LNCaP clone FGC (cell line): Measurements from ENCODE around the gene LIMCH1.

Source experiments
- DNase-seq: peaks from one replicate; pipeline ENCODE4 v3.0.0-alpha.2; 2011; ENCODE audit warnings: low read depth
- H3K4me3 ChIP-seq: 2 replicates; pipeline ENCODE4 v1.5.1; 2011; ENCODE audit warnings: mild to moderate bottlenecking, low read depth, low read length, control low read depth
- TF ChIP-seq, protein P1 (sequence below): IDR thresholded peaks from 2 replicates; pipeline ENCODE4 v1.5.1; 2012; ENCODE audit warnings: mild to moderate bottlenecking; ENCODE audit not compliant: control insufficient read depth, insufficient read depth; ENCODE audit errors: extremely low read depth

LIMCH1 gene

DNA sequence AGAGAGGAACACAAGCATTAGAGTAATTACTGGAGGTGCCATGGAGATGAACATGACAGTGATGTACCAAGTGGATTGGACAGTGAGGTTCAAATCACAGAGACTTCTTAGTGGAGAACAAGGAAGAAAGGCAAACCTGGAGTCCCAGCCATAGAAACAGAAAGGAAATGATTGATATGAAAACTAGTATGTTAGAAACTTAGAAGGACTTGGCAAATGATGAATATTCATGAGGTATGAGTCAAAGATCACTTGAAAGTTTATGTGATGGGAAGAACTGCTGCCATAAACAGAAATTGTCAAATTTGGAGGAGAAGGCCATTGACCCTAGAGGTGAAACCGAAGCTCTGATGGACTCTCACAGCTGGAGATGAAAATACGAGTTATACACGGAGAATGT, 122.4 kb downstream of the LIMCH1 start:
- no peak for DNase-seq
- no peak overlapping the region for H3K4me3 ChIP-seq
- TF ChIP-seq, protein P1, sequence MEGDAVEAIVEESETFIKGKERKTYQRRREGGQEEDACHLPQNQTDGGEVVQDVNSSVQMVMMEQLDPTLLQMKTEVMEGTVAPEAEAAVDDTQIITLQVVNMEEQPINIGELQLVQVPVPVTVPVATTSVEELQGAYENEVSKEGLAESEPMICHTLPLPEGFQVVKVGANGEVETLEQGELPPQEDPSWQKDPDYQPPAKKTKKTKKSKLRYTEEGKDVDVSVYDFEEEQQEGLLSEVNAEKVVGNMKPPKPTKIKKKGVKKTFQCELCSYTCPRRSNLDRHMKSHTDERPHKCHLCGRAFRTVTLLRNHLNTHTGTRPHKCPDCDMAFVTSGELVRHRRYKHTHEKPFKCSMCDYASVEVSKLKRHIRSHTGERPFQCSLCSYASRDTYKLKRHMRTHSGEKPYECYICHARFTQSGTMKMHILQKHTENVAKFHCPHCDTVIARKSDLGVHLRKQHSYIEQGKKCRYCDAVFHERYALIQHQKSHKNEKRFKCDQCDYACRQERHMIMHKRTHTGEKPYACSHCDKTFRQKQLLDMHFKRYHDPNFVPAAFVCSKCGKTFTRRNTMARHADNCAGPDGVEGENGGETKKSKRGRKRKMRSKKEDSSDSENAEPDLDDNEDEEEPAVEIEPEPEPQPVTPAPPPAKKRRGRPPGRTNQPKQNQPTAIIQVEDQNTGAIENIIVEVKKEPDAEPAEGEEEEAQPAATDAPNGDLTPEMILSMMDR: no peak

DNA sequence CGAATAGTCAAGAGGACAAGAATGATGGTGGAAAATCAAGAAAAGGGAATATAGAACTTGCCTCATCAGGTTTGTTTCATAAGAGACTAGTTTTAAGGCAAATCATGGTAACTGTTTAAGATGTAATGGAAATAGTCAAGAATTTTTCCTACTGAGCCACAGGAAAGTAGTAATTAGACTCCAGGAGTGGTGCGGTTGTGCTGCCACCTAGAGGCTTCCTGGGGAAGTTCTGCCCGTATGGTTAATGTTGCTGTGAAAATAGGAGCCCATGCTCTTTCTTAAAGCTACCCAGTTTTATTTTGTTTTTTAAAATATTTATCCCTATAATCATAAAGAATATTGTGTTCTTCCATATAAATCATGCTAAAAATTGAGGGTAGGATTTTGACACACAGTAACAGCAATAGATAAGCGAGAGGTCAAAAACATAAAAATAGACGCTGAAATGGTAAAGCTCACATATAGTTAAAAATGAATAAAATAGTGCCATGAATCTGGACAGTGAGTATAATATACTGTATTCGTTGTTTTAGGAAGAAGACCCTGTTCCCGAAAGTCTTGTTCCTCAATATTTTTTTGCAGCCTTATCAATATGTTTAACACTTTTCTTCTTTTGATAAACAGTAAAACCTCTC, 123.6 kb downstream of the LIMCH1 start:
- no peak overlapping the region for H3K4me3 ChIP-seq
- TF ChIP-seq, protein P1: peak; percentile 83
- peak; percentile 26 for DNase-seq

DNA sequence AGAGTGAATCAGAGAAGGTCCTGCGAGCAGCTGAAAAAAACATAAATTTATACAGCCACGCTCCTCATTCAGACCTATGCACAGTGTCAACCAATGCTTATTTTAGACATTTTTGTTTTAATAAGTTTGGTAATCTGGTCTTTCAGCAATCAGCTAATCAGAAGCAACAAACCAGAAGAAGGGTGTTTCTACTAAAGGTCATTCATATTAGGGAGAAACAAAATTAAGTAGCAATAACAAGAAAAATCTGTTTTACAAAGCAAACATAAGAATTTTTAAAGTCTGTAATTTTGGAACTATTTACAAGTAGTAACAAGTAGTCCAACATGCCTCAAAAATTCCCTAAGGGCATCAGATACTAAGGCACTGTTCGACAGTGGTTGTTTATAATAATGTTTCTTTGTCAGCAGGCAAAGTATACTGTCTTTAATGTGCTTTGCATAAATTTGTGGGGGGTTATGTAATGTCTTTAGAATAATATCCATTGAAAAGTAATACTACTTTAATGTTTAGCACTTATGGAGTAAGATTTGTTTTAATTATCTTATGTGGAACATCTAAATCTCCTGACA, 127.8 kb downstream of the LIMCH1 start:
- H3K4me3 ChIP-seq: no peak overlapping the region
- DNase-seq: no peak
- TF ChIP-seq, protein P1: no peak

DNA sequence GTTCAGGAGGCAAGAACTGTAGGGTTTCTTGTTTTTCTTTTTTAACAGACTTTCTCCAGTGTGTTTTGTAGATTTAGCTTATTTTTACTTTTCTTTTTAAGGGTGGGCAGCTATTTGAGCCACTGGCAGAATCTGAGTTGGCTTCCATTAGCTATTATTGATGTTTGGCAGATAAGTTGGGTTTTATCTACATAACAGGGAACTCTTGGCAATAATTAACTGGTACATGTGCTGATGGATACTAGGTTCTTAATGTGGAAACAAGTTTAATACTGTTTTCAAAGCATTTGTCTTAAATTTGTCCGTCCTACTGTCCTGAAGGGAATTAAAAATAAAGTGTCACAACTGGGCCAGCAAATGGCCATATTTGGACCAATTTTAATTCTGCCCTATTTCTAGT, 130.1 kb downstream of the LIMCH1 start:
- DNase-seq: no peak
- no peak overlapping the region for H3K4me3 ChIP-seq
- TF ChIP-seq, protein P1: no peak

DNA sequence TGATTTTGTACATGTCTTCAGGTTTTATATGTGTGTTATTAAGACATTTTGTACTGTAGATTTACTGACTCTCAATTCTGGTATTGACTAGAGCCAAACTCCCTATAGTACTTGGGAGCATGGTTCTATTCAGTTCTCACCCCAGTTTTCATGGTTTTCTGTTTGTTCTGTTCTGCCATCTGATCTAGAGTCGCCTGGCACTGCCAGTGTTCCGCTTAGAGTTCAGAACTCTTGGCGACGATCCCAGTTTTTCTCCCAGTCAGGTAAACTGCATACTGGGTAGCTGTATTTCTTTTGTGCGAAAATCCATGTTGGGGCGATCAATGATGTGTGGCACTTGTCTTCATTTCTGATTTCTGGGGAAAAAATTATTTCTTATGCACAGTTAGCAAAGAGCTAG, 132.6 kb downstream of the LIMCH1 start:
- DNase-seq: peak; percentile 83
- no peak overlapping the region for H3K4me3 ChIP-seq
- TF ChIP-seq, protein P1: no peak

DNA sequence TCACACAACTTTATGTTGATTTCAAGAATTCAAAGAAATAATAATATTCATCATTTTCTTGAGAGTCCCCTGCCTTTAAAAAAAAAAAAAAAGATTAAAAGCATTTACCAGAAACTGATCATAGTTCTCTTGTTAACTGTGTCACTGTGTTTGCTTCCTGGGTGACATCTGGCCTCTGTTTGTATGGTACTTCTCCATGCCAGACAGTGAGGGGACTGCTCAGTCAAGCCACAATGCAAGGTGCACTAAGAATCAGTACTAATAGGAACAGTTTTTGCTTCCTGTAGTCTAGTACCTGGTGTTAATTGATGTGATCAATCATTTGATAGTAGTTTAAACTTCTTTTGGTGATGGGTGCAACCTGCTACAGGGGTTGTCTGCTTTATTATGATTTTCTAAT, 133.0 kb downstream of the LIMCH1 start:
- TF ChIP-seq, protein P1: no peak
- DNase-seq: no peak
- H3K4me3 ChIP-seq: no peak overlapping the region

DNA sequence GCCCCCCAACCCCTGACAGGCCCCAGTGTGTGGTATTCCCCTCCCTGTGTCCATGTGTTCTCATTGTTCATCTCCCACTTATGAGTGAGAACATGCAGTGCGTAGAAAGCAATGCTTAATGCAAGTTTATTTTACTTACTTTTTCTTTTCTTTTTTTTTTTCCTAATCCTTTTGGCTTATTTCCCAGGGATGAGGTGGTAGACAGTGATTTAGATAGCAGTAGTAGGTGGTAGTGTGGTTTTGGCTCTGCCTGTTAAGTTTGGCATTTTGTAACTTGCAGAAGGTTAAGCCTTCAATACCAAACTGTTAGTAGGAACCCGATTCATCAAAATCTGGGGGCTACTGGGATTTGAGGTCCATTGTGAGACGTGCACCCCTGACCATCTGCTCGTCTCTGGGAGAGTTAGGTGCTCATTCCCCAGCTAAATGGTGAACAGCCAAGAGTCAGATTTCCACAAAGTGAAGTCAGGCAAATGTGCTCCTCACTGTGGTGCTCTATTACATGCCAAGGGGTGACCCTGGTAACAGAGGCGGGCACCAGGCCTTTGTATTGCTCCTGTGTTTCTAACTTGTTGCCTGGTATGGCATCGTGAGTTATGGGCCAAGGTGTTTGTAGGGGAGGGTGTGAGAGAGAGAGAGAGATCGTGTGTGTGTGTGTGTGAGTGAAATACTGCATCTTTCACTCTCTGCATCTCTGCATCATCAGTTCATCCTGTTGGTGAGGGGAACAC, 140.3 kb downstream of the LIMCH1 start:
- TF ChIP-seq, protein P1: no peak
- H3K4me3 ChIP-seq: no peak overlapping the region
- DNase-seq: no peak
